Fibroblast of mammary gland (primary cell): ENCODE measurements around the gene MGAT3.
"Not testable (repeated sequence)": the region's sequence is repeated elsewhere in the genome, so short reads cannot be mapped to it uniquely, and the experiment has no call there.

Experiments used
- DNase-seq: peaks from one replicate; pipeline ENCODE4 v3.0.0-alpha.2; 2010; ENCODE audit warnings: low read depth
- H3K4me3 ChIP-seq: 2 replicates; pipeline ENCODE4 v1.5.1; 2011; ENCODE audit warnings: low read depth, mild to moderate bottlenecking, low read length, moderate library complexity; ENCODE audit not compliant: control insufficient read depth
- CTCF ChIP-seq: conservative IDR thresholded peaks from 2 replicates; pipeline ENCODE4 v1.5.1; 2011; ENCODE audit warnings: low read depth, low read length, inconsistent platforms; ENCODE audit not compliant: control insufficient read depth, insufficient read depth

The MGAT3 gene

GRCh38 chr22:39502109-39502788 is 45.4 kb downstream of the MGAT3 start, which contains the start of gene MIEF1:
Gene MIEF1, plus strand, starts transcription at chr22:39502290. Its CDS starts 9,005 bp downstream, at chr22:39511295.
- peak; percentile 93 for DNase-seq
- peak within 1 kb of the TSS; percentile 81 for H3K4me3 ChIP-seq
- no peak for TF ChIP-seq CTCF

- peak; percentile 34 for DNase-seq
- no peak for TF ChIP-seq CTCF
- peak overlapping the region; percentile 81 for H3K4me3 ChIP-seq
Measured at GRCh38 chr22:39502789-39503409, 46.1 kb downstream of the MGAT3 start.

- TF ChIP-seq CTCF: no peak
- peak overlapping the region; percentile 81 for H3K4me3 ChIP-seq
- no peak for DNase-seq
Measured at GRCh38 chr22:39503630-39504029, 46.8 kb downstream of the MGAT3 start.

- no peak for TF ChIP-seq CTCF
- DNase-seq: no peak
- H3K4me3 ChIP-seq: no peak overlapping the region
Measured at GRCh38 chr22:39504071-39504470, 47.3 kb downstream of the MGAT3 start.

- H3K4me3 ChIP-seq, DNase-seq: not testable (repeated sequence)
Measured at GRCh38 chr22:39507021-39507420, 50.2 kb downstream of the MGAT3 start.

GRCh38 chr22:39508393-39508792 is 51.6 kb downstream of the MGAT3 start:
- no peak for TF ChIP-seq CTCF
- DNase-seq: no peak
- no peak overlapping the region for H3K4me3 ChIP-seq

- TF ChIP-seq CTCF: no peak
- no peak for DNase-seq
- no peak overlapping the region for H3K4me3 ChIP-seq
Measured at GRCh38 chr22:39510529-39511149, 53.8 kb downstream of the MGAT3 start.
